Measurements from ENCODE around the gene TMEM117.
A peak's percentile ranks its signal among the peaks of the same experiment; 100 is the strongest.
"Not testable (repeated sequence)": the region's sequence is repeated elsewhere in the genome, so short reads cannot be mapped to it uniquely, and the experiment has no call there.

The TMEM117 gene

GRCh38 chr12:44245932-44246331, 410.1 kb downstream of the TMEM117 start:
- no peak for DNase-seq

GRCh38 chr12:44246482-44247105, 410.7 kb downstream of the TMEM117 start:
- DNase-seq, result no peak

- DNase-seq, result no peak
Observed at GRCh38 chr12:44247588-44247987, 411.7 kb downstream of the TMEM117 start.

GRCh38 chr12:44248436-44248835, 412.6 kb downstream of the TMEM117 start:
- no peak for DNase-seq

GRCh38 chr12:44250440-44250839, 414.6 kb downstream of the TMEM117 start:
- DNase-seq, result not testable (repeated sequence)

GRCh38 chr12:44253338-44253856, 417.5 kb downstream of the TMEM117 start:
- no peak for DNase-seq

- DNase-seq, result no peak
Observed at GRCh38 chr12:44258246-44258645, 422.4 kb downstream of the TMEM117 start.

GRCh38 chr12:44259890-44260289, 424.0 kb downstream of the TMEM117 start:
- no peak for DNase-seq

- DNase-seq, result no peak
Observed at GRCh38 chr12:44260581-44260980, 424.7 kb downstream of the TMEM117 start.

- no peak for DNase-seq
Observed at GRCh38 chr12:44285321-44285960, 449.6 kb downstream of the TMEM117 start.

- DNase-seq, result no peak
Observed at GRCh38 chr12:44286336-44286735, 450.5 kb downstream of the TMEM117 start.

GRCh38 chr12:44286821-44287505, 451.1 kb downstream of the TMEM117 start:
- DNase-seq, result no peak

- DNase-seq, result no peak
Observed at GRCh38 chr12:44287545-44287944, 451.7 kb downstream of the TMEM117 start.

GRCh38 chr12:44294649-44295048, 458.8 kb downstream of the TMEM117 start:
- DNase-seq, result no peak

- no peak for DNase-seq
Observed at GRCh38 chr12:44295958-44296623, 460.2 kb downstream of the TMEM117 start.

GRCh38 chr12:44296624-44297197, 460.8 kb downstream of the TMEM117 start:
- DNase-seq, result no peak

GRCh38 chr12:44299524-44299923, 463.6 kb downstream of the TMEM117 start:
- no peak for DNase-seq

- no peak for DNase-seq
Observed at GRCh38 chr12:44307506-44308168, 471.8 kb downstream of the TMEM117 start.

- no peak for DNase-seq
Observed at GRCh38 chr12:44313188-44313587, 477.3 kb downstream of the TMEM117 start.

GRCh38 chr12:44314007-44314500, 478.2 kb downstream of the TMEM117 start:
- DNase-seq, result no peak

GRCh38 chr12:44317651-44318126, 481.8 kb downstream of the TMEM117 start:
- peak; percentile 0 for DNase-seq

- DNase-seq, result no peak
Observed at GRCh38 chr12:44331269-44331668, 495.4 kb downstream of the TMEM117 start.
